NCI-H1436 (cell line): ENCODE measurements around the gene MYL9.
"Not testable (repeated sequence)": the region's sequence is repeated elsewhere in the genome, so short reads cannot be mapped to it uniquely, and the experiment has no call there.

Experiments
- DNase-seq: peaks from one replicate; lab custom pipeline; 2025; lab: John Stamatoyannopoulos, UW

The MYL9 gene

GRCh38 chr20:36541227-36541767 is at the start of gene MYL9:
MYL9 (plus strand) TSS chr20:36541519; CDS start chr20:36544885, 3,366 bp downstream.
- no peak for DNase-seq

- no peak for DNase-seq
These were observed 49.3 kb upstream of the MYL9 start for GRCh38 chr20:36491901-36492617.

- no peak for DNase-seq
These were observed 48.1 kb upstream of the MYL9 start for GRCh38 chr20:36493051-36493800.

GRCh38 chr20:36493801-36494114 is 47.6 kb upstream of the MYL9 start:
- no peak for DNase-seq

GRCh38 chr20:36496707-36497669 is 44.3 kb upstream of the MYL9 start:
- no peak for DNase-seq

GRCh38 chr20:36497856-36498255 is 43.5 kb upstream of the MYL9 start:
- no peak for DNase-seq

GRCh38 chr20:36498386-36499179 is 42.7 kb upstream of the MYL9 start:
- DNase-seq, result no peak

GRCh38 chr20:36499211-36499610 is 42.1 kb upstream of the MYL9 start:
- DNase-seq, result no peak

GRCh38 chr20:36499723-36500501 is 41.4 kb upstream of the MYL9 start:
- DNase-seq, result no peak

- no peak for DNase-seq
These were observed 39.8 kb upstream of the MYL9 start for GRCh38 chr20:36501367-36502006.

GRCh38 chr20:36504295-36504694 is 37.0 kb upstream of the MYL9 start:
- DNase-seq, result no peak

GRCh38 chr20:36506253-36506652 is 35.1 kb upstream of the MYL9 start:
- DNase-seq, result no peak

- DNase-seq, result no peak
These were observed 33.6 kb upstream of the MYL9 start for GRCh38 chr20:36507746-36508145.

- DNase-seq, result no peak
These were observed 22.2 kb upstream of the MYL9 start for GRCh38 chr20:36519012-36519719.

- DNase-seq, result no peak
These were observed 21.4 kb upstream of the MYL9 start for GRCh38 chr20:36519944-36520343.

GRCh38 chr20:36521526-36521925 is 19.8 kb upstream of the MYL9 start:
- DNase-seq, result no peak

- not testable (repeated sequence) for DNase-seq
These were observed 18.9 kb upstream of the MYL9 start for GRCh38 chr20:36522412-36522811.

GRCh38 chr20:36523341-36523740 is 18.0 kb upstream of the MYL9 start:
- no peak for DNase-seq

- no peak for DNase-seq
These were observed 15.5 kb upstream of the MYL9 start for GRCh38 chr20:36525620-36526365.
